Activated B cell treated with CpG ODN at 0.5 μM for 24 hours (primary cell): ENCODE data around the gene RAD51B. TPM values are rescaled to one million over a fixed set of nuclear protein-coding genes. Genes with fewer than 3 reads are reported as not detected.

Experiments
- ATAC-seq: fragments of 200-7000 bp; cut with Tn5 transposase; one replicate; pipeline ENCODE4 v1.10.0; 2021; ENCODE audit warnings: low read depth, mild to moderate bottlenecking, moderate library complexity
- CTCF ChIA-PET: fragments of 350-600 bp; sonication (Branson Sonifier 250); formaldehyde crosslinking; loops from one replicate; lab custom pipeline; 2021; ENCODE audit warnings: antibody characterized with exemption; lab: Charles Lee
- POLR2A ChIA-PET: fragments of 350-600 bp; sonication (Branson Sonifier 250); formaldehyde crosslinking; loops from one replicate; lab custom pipeline; 2021; ENCODE audit warnings: antibody characterized with exemption; lab: Charles Lee
- DNase-seq: peaks from one replicate; pipeline ENCODE4 v3.0.0; 2022
- H3K27ac Mint-ChIP-seq: one replicate; pipeline ENCODE4 v1.8.0; 2020; ENCODE audit warnings: mixed read lengths
- H3K27me3 Mint-ChIP-seq: one replicate; pipeline ENCODE4 v1.8.0; 2021; ENCODE audit warnings: mixed read lengths
- H3K36me3 Mint-ChIP-seq: one replicate; pipeline ENCODE4 v1.8.0; 2021; ENCODE audit warnings: low read depth, mixed read lengths
- H3K4me1 Mint-ChIP-seq: one replicate; pipeline ENCODE4 v1.8.0; 2021; ENCODE audit warnings: mixed read lengths
- H3K4me3 Mint-ChIP-seq: one replicate; pipeline ENCODE4 v1.8.0; 2020; ENCODE audit warnings: mild to moderate bottlenecking, mixed read lengths
- H3K9me3 Mint-ChIP-seq: one replicate; pipeline ENCODE4 v1.8.0; 2020; ENCODE audit warnings: mixed read lengths
- intact Hi-C: fragments of 100-400 bp; cut with micrococcal nuclease; formaldehyde crosslinking; loops from one replicate; pipeline ENCODE4 v1.15.1; 2024
- total RNA-seq: library from RNA; stranded (reverse); gene quantifications from 2 replicates; pipeline ENCODE4 v1.2.3, GENCODE V29; 2022
- TF ChIP-seq, protein P1 (sequence below): fragments of 200-600 bp; IDR thresholded peaks from one replicate; pipeline ENCODE4 v1.8.0; 2022; ENCODE audit warnings: antibody characterized with exemption, mild to moderate bottlenecking

RAD51B gene
- total RNA-seq, 1 donor from 2014 or later = 53.9 TPM

GRCh38 chr14:68211421-68211820 lies 391.8 kb downstream of the RAD51B start:
- intact Hi-C loops = loop anchor here (2.0 to 5.0 kb wide), 2 partner anchors 21 to 249 kb away; no protein-coding TSS in a partner anchor
- CTCF ChIA-PET = no interaction called here
- Mint-ChIP-seq H3K27me3 (no peaks in the 10 kb centered on the region), H3K4me3 (no peak overlapping the region), H3K4me1 (peaks cover 60% of the 10 kb centered on the region), H3K9me3 (no peaks in the 10 kb centered on the region), H3K36me3 (no peaks in the 10 kb centered on the region), H3K27ac (peak overlapping the region; percentile 84)
- ATAC-seq (no peak), DNase-seq (no peak)
- POLR2A ChIA-PET = interaction anchor here (0.6 to 1.6 kb wide), 5 partner anchors 294 to 605 kb away, joined by 3 to 10 read pairs (median 9); partner anchors contain the start of gene ZFP36L1
- TF ChIP-seq, protein P1, sequence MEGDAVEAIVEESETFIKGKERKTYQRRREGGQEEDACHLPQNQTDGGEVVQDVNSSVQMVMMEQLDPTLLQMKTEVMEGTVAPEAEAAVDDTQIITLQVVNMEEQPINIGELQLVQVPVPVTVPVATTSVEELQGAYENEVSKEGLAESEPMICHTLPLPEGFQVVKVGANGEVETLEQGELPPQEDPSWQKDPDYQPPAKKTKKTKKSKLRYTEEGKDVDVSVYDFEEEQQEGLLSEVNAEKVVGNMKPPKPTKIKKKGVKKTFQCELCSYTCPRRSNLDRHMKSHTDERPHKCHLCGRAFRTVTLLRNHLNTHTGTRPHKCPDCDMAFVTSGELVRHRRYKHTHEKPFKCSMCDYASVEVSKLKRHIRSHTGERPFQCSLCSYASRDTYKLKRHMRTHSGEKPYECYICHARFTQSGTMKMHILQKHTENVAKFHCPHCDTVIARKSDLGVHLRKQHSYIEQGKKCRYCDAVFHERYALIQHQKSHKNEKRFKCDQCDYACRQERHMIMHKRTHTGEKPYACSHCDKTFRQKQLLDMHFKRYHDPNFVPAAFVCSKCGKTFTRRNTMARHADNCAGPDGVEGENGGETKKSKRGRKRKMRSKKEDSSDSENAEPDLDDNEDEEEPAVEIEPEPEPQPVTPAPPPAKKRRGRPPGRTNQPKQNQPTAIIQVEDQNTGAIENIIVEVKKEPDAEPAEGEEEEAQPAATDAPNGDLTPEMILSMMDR = no peak

GRCh38 chr14:68211886-68212285 lies 392.3 kb downstream of the RAD51B start:
- Mint-ChIP-seq H3K4me3 (no peak overlapping the region), H3K36me3 (no peaks in the 10 kb centered on the region), H3K27me3 (no peaks in the 10 kb centered on the region), H3K4me1 (peaks cover 61% of the 10 kb centered on the region), H3K27ac (no peak overlapping the region), H3K9me3 (no peaks in the 10 kb centered on the region)
- ATAC-seq (no peak), DNase-seq (no peak)
- TF ChIP-seq, protein P1 = no peak
- POLR2A ChIA-PET = interaction anchor here (1.5 kb wide), 1 partner anchor 581 kb away, joined by 4 read pairs; the partner anchor contains the start of gene ZFP36L1
- intact Hi-C loops = loop anchor here (2.0 to 5.0 kb wide), 2 partner anchors 21 to 250 kb away; no protein-coding TSS in a partner anchor
- CTCF ChIA-PET = no interaction called here

- H3K9me3 Mint-ChIP-seq = no peaks in the 10 kb centered on the region
- no peak for DNase-seq
- TF ChIP-seq, protein P1 = no peak
- POLR2A ChIA-PET = interaction anchor here (1.1 kb wide), 1 partner anchor 581 kb away, joined by 5 read pairs; the partner anchor contains the start of gene ZFP36L1
- intact Hi-C loops = loop anchor here (5.0 kb wide), 1 partner anchor 250 kb away; no protein-coding TSS in a partner anchor
- no peak for ATAC-seq
- H3K36me3 Mint-ChIP-seq = no peaks in the 10 kb centered on the region
- H3K4me1 Mint-ChIP-seq = peaks cover 61% of the 10 kb centered on the region
- CTCF ChIA-PET = no interaction called here
- H3K27ac Mint-ChIP-seq = no peak overlapping the region
- H3K4me3 Mint-ChIP-seq = no peak overlapping the region
- no peaks in the 10 kb centered on the region for H3K27me3 Mint-ChIP-seq
These were observed 392.8 kb downstream of the RAD51B start for GRCh38 chr14:68212361-68212760.

DNA sequence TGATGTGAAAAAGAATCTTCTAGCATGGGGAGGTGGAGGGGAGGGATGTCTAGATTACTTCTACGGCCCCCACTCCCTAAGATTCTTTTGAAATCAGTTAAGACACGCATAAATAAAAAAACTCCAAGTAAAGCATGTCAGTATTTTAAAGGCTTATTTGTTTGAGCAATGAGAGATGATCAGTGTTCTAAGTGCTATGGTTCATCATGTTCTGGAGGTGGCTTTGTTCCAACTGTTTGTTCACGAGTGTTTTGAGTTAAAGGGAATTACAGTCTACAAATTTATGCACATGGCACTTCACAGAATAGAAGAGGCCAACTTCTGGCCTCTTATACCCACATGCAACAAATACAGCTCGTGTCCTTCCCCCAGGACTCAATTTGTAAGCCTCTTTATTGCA lies 394.9 kb downstream of the RAD51B start:
- Mint-ChIP-seq H3K27ac (no peak overlapping the region), H3K4me3 (no peak overlapping the region), H3K27me3 (no peaks in the 10 kb centered on the region), H3K4me1 (peaks cover 58% of the 10 kb centered on the region), H3K36me3 (no peaks in the 10 kb centered on the region), H3K9me3 (no peaks in the 10 kb centered on the region)
- CTCF ChIA-PET = no interaction called here
- DNase-seq (no peak), ATAC-seq (no peak)
- TF ChIP-seq, protein P1 = no peak
- POLR2A ChIA-PET = interaction anchor here (0.7 kb wide), 1 partner anchor 624 kb away, joined by 3 read pairs; no protein-coding TSS in a partner anchor
- intact Hi-C loops = loop anchor here (5.0 kb wide), 1 partner anchor 252 kb away; no protein-coding TSS in a partner anchor

GRCh38 chr14:68215629-68216028 lies 396.1 kb downstream of the RAD51B start:
- TF ChIP-seq, protein P1 = no peak
- intact Hi-C loops = no loop called here
- Mint-ChIP-seq H3K36me3 (no peaks in the 10 kb centered on the region), H3K27ac (peak overlapping the region; percentile 75), H3K4me1 (peaks cover 48% of the 10 kb centered on the region), H3K4me3 (peak overlapping the region; percentile 21), H3K9me3 (no peaks in the 10 kb centered on the region), H3K27me3 (no peaks in the 10 kb centered on the region)
- ATAC-seq (peak; percentile 28), DNase-seq (no peak)
- ChIA-PET CTCF (no interaction called here), POLR2A (interaction anchor here (0.7 to 0.9 kb wide), 3 partner anchors 26 to 578 kb away, joined by 3 to 6 read pairs (median 4); partner anchors contain the start of gene ZFP36L1)
